HG03469 (cell line): ENCODE measurements around the gene RNF224.
"Not testable (repeated sequence)": the region's sequence is repeated elsewhere in the genome, so short reads cannot be mapped to it uniquely, and the experiment has no call there.

Source experiments
- ATAC-seq: cut with Tn5 transposase; IDR thresholded peaks from one replicate; pipeline ENCODE4 v1.9.1; 2021; ENCODE audit warnings: mild to moderate bottlenecking, moderate library complexity, moderate number of reproducible peaks; ENCODE audit not compliant: unreplicated experiment

Gene RNF224

DNA sequence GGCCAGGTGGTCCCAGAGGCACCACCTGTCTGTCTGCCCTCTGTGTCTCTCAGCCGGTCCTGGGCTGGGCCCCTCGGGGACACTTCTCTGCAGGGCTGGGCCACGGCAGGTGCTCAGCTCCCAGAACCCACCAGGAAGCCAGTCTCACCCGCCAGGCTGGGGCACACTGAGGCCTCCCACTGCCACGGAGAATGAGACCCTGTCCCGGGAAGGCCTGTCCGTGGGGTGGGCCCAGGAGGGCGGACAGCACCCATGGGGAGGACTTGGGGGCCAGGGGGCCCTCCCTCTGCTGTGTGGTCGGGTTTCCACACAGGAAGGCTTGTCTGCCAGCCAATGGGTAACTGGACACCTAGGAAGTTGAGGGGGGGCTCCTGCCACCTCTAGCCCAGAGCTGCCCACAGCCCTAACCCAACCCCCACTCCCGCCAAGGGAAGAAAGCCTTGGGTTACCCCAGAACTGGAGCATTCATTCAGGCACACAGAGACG lies 9.7 kb downstream of the RNF224 start:
- no peak for ATAC-seq

- no peak for ATAC-seq
Measured at GRCh38 chr9:137237759-137238726, 10.7 kb downstream of the RNF224 start.

DNA sequence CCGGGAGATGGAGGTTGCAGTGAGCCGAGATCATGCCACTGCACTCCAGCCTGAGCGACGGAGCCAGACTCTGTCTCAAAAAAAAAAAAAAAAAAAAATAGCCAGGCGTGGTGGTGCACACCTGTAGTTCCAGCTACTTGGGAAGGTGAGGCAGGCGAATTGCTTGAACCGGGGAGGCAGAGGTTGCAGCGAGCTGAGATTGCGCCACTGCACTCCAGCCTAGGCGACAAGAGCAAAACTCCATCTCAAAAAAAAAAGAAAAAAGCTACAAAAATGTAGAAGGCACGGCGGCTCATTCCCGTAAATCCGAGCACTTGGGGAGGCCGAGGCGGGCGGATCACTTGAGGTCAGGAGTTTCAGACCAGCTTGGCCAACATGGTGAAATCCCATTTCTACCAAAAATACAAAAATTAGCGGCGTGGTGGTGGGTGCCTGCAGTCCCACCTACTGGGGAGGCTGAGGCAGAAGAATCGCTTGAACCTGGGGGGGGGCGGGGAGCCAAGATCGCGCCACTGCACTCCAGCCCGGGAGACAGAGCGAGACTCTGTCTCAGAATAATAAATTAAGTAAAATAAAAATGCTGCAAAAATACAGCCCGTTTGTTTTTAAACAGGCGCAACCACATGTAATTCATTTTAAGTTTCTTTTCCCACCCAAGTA lies 12.4 kb downstream of the RNF224 start:
- not testable (repeated sequence) for ATAC-seq

DNA sequence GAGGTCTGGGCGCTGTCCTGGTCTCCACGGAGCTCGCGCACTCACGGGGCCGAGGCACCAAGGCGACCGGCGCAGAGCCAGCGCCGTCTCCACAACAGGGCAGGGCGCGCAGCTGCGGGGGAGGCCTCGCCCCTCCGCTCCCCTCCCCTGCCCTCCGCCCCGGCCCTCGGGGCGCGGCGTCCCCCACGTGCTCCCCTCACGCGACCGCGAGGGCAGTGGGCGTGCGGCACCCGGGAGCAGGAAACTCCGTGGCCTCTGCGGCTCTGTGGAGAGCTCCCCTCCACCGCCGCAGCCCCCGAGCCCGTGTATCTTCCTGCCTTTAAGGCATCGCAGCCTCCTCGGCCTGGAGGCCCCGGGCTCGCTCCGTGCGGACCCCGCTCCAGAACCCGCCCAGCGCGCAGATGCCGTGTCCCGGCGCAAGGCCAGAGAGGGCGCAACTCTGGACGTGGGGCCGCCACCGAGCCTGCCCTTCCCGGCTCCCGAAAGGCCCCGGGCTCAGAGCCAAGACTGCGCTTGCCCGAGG lies 13.1 kb downstream of the RNF224 start:
- peak; percentile 19 for ATAC-seq

GRCh38 chr9:137240841-137241489 lies 13.7 kb downstream of the RNF224 start, which contains the start of gene TUBB4B:
Gene TUBB4B (plus strand): TSS chr9:137241287. CDS start chr9:137241361, 74 bp downstream.
- peak; percentile 76 for ATAC-seq

- no peak for ATAC-seq
Measured at GRCh38 chr9:137241490-137242268, 14.4 kb downstream of the RNF224 start.

DNA sequence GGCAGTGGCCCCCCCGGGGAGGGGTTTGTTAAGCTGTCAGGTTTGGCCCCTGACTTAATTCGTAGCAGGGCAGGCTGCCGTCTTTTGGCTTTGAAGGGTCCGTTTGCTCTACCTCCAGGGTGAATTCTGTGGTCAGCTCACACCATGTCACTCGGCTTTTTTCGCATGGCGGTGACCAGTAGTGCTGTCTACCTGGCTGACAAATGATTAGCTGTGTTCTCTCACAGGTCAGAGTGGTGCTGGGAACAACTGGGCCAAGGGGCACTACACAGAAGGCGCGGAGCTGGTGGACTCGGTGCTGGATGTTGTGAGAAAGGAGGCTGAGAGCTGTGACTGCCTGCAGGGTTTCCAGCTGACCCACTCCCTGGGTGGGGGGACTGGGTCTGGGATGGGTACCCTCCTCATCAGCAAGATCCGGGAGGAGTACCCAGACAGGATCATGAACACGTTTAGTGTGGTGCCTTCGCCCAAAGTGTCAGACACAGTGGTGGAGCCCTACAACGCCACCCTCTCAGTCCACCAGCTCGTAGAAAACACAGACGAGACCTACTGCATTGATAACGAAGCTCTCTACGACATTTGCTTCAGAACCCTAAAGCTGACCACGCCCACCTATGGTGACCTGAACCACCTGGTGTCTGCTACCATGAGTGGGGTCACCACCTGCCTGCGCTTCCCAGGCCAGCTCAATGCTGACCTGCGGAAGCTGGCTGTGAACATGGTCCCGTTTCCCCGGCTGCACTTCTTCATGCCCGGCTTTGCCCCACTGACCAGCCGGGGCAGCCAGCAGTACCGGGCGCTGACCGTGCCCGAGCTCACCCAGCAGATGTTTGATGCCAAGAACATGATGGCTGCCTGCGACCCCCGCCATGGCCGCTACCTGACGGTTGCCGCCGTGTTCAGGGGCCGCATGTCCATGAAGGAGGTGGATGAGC lies 15.2 kb downstream of the RNF224 start:
- no peak for ATAC-seq

DNA sequence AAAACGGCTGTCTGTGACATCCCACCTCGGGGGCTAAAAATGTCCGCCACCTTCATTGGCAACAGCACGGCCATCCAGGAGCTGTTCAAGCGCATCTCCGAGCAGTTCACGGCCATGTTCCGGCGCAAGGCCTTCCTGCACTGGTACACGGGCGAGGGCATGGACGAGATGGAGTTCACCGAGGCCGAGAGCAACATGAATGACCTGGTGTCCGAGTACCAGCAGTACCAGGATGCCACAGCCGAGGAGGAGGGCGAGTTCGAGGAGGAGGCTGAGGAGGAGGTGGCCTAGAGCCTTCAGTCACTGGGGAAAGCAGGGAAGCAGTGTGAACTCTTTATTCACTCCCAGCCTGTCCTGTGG lies 15.9 kb downstream of the RNF224 start:
- ATAC-seq, result not testable (repeated sequence)

- no peak for ATAC-seq
Measured at GRCh38 chr9:137243626-137244485, 16.6 kb downstream of the RNF224 start.

DNA sequence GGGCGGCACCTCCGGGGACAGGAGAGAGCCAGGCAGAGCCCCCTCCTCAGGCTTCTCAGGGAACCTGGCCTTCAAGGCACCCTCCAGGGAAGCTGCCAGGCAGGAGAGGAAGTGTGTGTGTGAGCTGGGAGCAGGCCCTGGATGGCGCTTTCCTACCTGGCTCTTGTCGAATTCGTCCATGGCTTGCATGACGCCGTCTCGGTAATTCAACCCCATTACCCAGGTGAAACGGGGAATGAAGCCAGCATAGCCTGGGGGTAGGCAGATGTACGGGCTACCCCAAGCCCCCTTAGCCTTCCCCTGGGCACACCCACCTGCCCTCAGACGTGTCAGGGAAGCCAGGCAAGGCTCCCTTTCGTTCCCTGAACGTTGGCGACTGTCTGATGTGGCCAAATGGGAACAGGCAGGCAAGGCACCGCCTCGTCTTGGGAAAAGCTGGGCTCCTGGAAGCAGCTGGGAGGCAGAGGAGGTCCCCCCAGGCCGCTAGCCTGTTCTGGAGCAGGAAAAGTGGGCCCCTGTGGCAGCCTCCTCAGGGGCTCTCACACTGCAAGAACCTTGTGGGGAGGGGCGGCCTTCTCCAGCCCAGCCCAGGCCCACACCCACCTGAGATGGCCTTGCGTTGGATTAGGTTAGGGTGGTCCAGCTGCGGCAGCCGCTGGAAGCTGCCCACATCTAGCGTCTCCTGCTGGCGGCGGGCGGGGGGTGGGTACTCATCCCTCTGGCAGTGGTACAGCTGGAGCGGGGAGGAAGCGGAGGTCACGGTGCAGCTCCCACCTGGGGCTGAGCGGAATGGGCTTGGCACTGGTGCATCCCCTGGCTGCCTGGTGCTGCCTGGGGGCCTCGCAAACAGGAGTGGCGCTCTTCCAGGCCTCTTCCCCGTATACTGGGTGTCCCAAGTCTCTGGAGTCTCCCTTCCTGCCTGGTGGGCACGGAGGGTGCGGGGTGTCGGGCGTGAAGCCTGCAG lies 17.5 kb downstream of the RNF224 start:
- ATAC-seq, result no peak

- no peak for ATAC-seq
Measured at GRCh38 chr9:137245450-137246421, 18.4 kb downstream of the RNF224 start.

DNA sequence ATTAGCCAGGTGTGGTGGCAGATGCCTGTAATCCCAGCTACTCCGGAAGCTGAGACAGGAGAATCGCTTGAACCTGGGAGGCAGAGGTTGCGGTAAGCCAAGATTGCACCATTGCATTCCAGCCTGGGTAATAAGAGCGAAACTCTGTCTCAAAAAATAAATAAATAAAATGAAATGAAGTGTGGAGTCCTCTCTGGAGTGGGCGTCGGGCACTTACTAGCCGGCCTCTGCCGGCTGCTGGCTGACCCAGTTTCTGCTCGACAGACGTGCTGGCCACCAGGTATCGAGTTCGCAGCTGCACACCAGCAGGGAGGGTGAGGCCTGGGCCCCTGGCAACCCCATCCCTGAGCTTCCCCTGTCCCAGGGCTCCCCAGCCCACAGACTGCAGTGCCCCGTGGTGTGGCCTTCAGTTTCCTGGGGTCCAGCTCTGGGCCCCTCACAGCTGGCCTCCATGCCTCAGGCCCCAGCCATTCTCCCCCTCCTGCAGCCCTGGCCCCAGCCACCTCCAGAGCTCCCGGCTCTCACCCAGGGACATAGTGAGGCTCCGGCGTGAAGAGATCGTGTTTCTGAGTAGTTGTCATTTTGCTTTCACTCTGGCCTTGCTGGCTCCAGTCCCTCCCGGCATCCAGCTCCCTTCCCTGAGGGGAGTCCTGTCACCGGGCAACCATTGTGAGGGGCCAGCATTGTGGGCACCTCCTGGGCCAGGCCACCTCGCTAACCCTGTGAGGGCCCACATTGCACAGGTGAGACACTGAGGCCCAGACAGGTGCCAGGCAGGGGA lies 20.0 kb downstream of the RNF224 start:
- ATAC-seq, result no peak

- ATAC-seq, result no peak
Measured at GRCh38 chr9:137247916-137248175, 20.5 kb downstream of the RNF224 start.

DNA sequence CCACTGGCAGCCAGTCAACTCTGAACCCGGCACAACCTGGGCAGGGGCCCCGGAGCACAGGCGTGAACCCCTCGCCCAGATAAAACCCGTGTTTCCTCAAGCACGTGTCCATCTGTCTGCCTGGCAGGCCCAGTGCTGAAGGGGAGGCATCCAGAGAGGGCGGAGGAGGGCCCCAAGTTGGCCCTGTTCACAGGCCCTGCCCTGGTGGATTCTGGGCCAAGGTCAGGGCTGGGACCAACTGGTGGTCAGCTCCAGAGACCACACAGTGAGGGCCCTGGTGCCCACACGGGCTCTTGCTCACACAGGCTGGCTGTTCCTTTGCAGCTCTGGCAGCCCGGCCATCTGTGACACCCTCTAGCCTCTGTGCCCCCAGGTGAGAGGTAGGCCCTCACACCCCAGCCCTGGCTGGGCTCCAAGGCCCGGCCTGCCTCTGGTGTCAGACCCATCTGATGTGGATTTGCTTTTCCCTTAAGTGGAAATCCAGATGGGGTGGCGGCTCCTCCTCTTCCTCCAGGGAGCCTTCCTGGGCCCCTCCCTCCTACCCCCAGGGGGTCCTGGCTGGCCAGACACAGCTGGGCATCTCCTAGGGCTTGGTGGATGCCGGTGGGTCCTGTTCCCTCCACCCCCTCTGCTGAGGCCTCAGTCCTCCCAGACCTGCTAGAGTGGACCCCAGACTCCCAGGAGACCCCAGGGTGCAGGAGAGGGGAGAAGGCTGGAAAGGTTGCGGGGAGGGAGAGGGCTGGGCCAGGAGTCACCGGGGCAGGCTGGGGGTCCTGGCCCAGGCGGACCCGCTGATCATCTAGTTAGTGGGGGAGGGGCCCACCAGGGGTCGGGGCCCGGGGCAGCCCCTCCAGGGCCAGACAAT lies 23.3 kb downstream of the RNF224 start:
- ATAC-seq, result no peak

GRCh38 chr9:137251194-137251461 lies 23.8 kb downstream of the RNF224 start, which contains the start of gene STPG3:
Gene STPG3 (plus strand): TSS chr9:137251286. CDS start chr9:137251287, 1 bp downstream.
- ATAC-seq, result no peak
